ENCODE measurements around the gene ARF5.

GRCh38 chr7:127618042-127618441 is 29.8 kb downstream of the ARF5 start, which contains the start of gene PAX4:
- TF ChIP-seq CTCF (IDR thresholded peaks at IDR 0.05) (no peak), POLR2AphosphoS5 (IDR thresholded peaks at IDR 0.05; ENCODE audit: low read depth, low read length) (no peak)
